Measurements from ENCODE around the gene SLAMF6. TPM values are rescaled to one million over a fixed set of nuclear protein-coding genes. Genes with fewer than 3 reads are reported as not detected.
"Not testable (repeated sequence)": the region's sequence is repeated elsewhere in the genome, so short reads cannot be mapped to it uniquely, and the experiment has no call there.

The SLAMF6 gene
- total RNA-seq, 2 donors from 2014 or later = 48.3 to 55.2 TPM

- DNase-seq (ENCODE audit: low spot score in 2 of 2) (no peak), ATAC-seq (no peak)
- Mint-ChIP-seq H3K9me3 (no peaks in the 10 kb centered on the region), H3K36me3 (peaks cover 26 to 37% of the 10 kb centered on the region in 2 donors), H3K27ac (peak overlapping the region in 1 of 2 donors; percentile 39)
Observed at GRCh38 chr1:160548960-160549664, 26.1 kb upstream of the SLAMF6 start.

GRCh38 chr1:160548183-160548582 is 25.1 kb upstream of the SLAMF6 start:
- DNase-seq (ENCODE audit: low spot score in 2 of 2) (no peak), ATAC-seq (no peak)
- no peaks in the 10 kb centered on the region for H3K9me3 Mint-ChIP-seq
- no peak overlapping the region for H3K27ac Mint-ChIP-seq
- peaks cover 20 to 31% of the 10 kb centered on the region in 2 donors for H3K36me3 Mint-ChIP-seq

- H3K9me3 Mint-ChIP-seq = no peaks in the 10 kb centered on the region
- H3K27ac Mint-ChIP-seq = no peak overlapping the region
- peaks cover 12 to 23% of the 10 kb centered on the region in 2 donors for H3K36me3 Mint-ChIP-seq
- DNase-seq (ENCODE audit: low spot score in 2 of 2) (no peak), ATAC-seq (no peak)
Observed at GRCh38 chr1:160547422-160547821, 24.4 kb upstream of the SLAMF6 start.

- ATAC-seq = no peak
- DNase-seq (ENCODE audit: low spot score in 2 of 2) = no peak
- Mint-ChIP-seq H3K27ac (no peak overlapping the region), H3K9me3 (no peaks in the 10 kb centered on the region), H3K36me3 (peaks cover 11 to 22% of the 10 kb centered on the region in 2 donors)
Observed at GRCh38 chr1:160546942-160547341, 23.9 kb upstream of the SLAMF6 start.

- Mint-ChIP-seq H3K36me3 (peaks cover 10 to 11% of the 10 kb centered on the region in 2 donors), H3K27ac (peak overlapping the region in 1 of 2 donors; percentile 36), H3K9me3 (no peaks in the 10 kb centered on the region)
- ATAC-seq = peak; percentile 41 to 53
- DNase-seq (ENCODE audit: low spot score in 2 of 2) = no peak
Observed at GRCh38 chr1:160544647-160545046, 21.6 kb upstream of the SLAMF6 start.

- Mint-ChIP-seq H3K36me3 (peaks cover 6 to 11% of the 10 kb centered on the region in 2 donors), H3K9me3 (peaks cover 4 to 5% of the 10 kb centered on the region in 2 donors), H3K27ac (peak overlapping the region in 1 of 2 donors; percentile 87)
- ATAC-seq = no peak
- DNase-seq (ENCODE audit: low spot score in 2 of 2) = no peak
Observed at GRCh38 chr1:160542303-160542945, 19.4 kb upstream of the SLAMF6 start.

GRCh38 chr1:160541622-160542302 is 18.7 kb upstream of the SLAMF6 start:
- peaks cover 5 to 7% of the 10 kb centered on the region in 2 donors for H3K9me3 Mint-ChIP-seq
- ATAC-seq (no peak), DNase-seq (ENCODE audit: low spot score in 2 of 2) (no peak)
- peak overlapping the region; percentile 23 to 87 for H3K27ac Mint-ChIP-seq
- H3K36me3 Mint-ChIP-seq = peaks cover 2 to 17% of the 10 kb centered on the region in 2 donors

- peaks cover 13% of the 10 kb centered on the region in 2 donors for H3K9me3 Mint-ChIP-seq
- peak overlapping the region; percentile 87 to 90 for H3K27ac Mint-ChIP-seq
- H3K36me3 Mint-ChIP-seq = peaks cover 8 to 17% of the 10 kb centered on the region in 2 donors
Observed at GRCh38 chr1:160540859-160541233, 17.8 kb upstream of the SLAMF6 start.

GRCh38 chr1:160539990-160540858 is 17.2 kb upstream of the SLAMF6 start:
- peaks cover 10 to 23% of the 10 kb centered on the region in 2 donors for H3K36me3 Mint-ChIP-seq
- peak; percentile 84 to 85 for ATAC-seq

More at GRCh38 chr1:160540859-160541233, 17.8 kb upstream of the SLAMF6 start:
- DNase-seq (ENCODE audit: low spot score in 2 of 2) (no peak), ATAC-seq (no peak)

GRCh38 chr1:160539684-160539989 is 16.6 kb upstream of the SLAMF6 start:
- peaks cover 17 to 22% of the 10 kb centered on the region in 2 donors for H3K9me3 Mint-ChIP-seq
- H3K27ac Mint-ChIP-seq = peak overlapping the region; percentile 87 to 90
- ATAC-seq = no peak
- H3K36me3 Mint-ChIP-seq = peaks cover 14 to 29% of the 10 kb centered on the region in 2 donors
- no peak for DNase-seq (ENCODE audit: low spot score in 2 of 2)

More at GRCh38 chr1:160539990-160540858, 17.2 kb upstream of the SLAMF6 start:
- peak in 1 of 2 donors; percentile 31 for DNase-seq (ENCODE audit: low spot score in 2 of 2)
- H3K9me3 Mint-ChIP-seq = peaks cover 13 to 17% of the 10 kb centered on the region in 2 donors
- H3K27ac Mint-ChIP-seq = peak overlapping the region; percentile 87 to 90

GRCh38 chr1:160538985-160539651 is 16.1 kb upstream of the SLAMF6 start:
- no peak for DNase-seq (ENCODE audit: low spot score in 2 of 2)
- Mint-ChIP-seq H3K27ac (peak overlapping the region; percentile 87 to 90), H3K9me3 (peaks cover 17 to 22% of the 10 kb centered on the region in 2 donors), H3K36me3 (peaks cover 14 to 31% of the 10 kb centered on the region in 2 donors)
- no peak for ATAC-seq

GRCh38 chr1:160537714-160538665 is 14.9 kb upstream of the SLAMF6 start:
- ATAC-seq = no peak

GRCh38 chr1:160534823-160535605 is 12.0 kb upstream of the SLAMF6 start:
- peaks cover 17 to 26% of the 10 kb centered on the region in 2 donors for H3K9me3 Mint-ChIP-seq
- peaks cover 14 to 66% of the 10 kb centered on the region in 2 donors for H3K36me3 Mint-ChIP-seq
- ATAC-seq = no peak
- DNase-seq (ENCODE audit: low spot score in 2 of 2) = no peak
- no peak overlapping the region for H3K27ac Mint-ChIP-seq

More at GRCh38 chr1:160537714-160538665, 14.9 kb upstream of the SLAMF6 start:
- Mint-ChIP-seq H3K9me3 (peaks cover 17 to 22% of the 10 kb centered on the region in 2 donors), H3K36me3 (peaks cover 14 to 42% of the 10 kb centered on the region in 2 donors), H3K27ac (no peak overlapping the region)
- no peak for DNase-seq (ENCODE audit: low spot score in 2 of 2)

GRCh38 chr1:160532557-160532813 is 9.4 kb upstream of the SLAMF6 start:
- peaks cover 28 to 38% of the 10 kb centered on the region in 2 donors for H3K9me3 Mint-ChIP-seq
- DNase-seq (ENCODE audit: low spot score in 2 of 2); ATAC-seq; H3K27ac Mint-ChIP-seq: not testable (repeated sequence)
- peaks cover 30 to 88% of the 10 kb centered on the region in 2 donors for H3K36me3 Mint-ChIP-seq

Measured in activated naive CD4-positive, alpha-beta T cell treated with anti-CD3 and anti-CD28 coated beads, Interleukin-2, amount 50 U/mL, for 72 hours (primary cell).